ENCODE results near the gene PLK1.

- TF ChIP-seq RAD21 (IDR thresholded peaks at IDR 0.05; ENCODE audit: low read depth) (no peak), EP300 (IDR thresholded peaks at IDR 0.05; ENCODE audit: borderline replicate concordance) (no peak), NFIC (IDR thresholded peaks at IDR 0.05) (no peak), TEAD4 (IDR thresholded peaks at IDR 0.05) (no peak)
Observed at GRCh38 chr16:23687034-23687808, 8.5 kb downstream of the PLK1 start.
